T-helper 2 cell (primary cell): Measurements from ENCODE around the gene ANKRD44.

Experiments used
- DNase-seq, 5 experiments: peaks; one replicate each; pipeline versions ENCODE4 v3.0.0 to v3.0.0-alpha.2; 2012 to 2022

The ANKRD44 gene

GRCh38 chr2:197204519-197205250 lies 105.9 kb downstream of the ANKRD44 start:
- no peak for DNase-seq

GRCh38 chr2:197201874-197202273 lies 108.7 kb downstream of the ANKRD44 start:
- DNase-seq = no peak

GRCh38 chr2:197200762-197201058 lies 109.9 kb downstream of the ANKRD44 start:
- DNase-seq = no peak

GRCh38 chr2:197200051-197200761 lies 110.4 kb downstream of the ANKRD44 start:
- no peak for DNase-seq

GRCh38 chr2:197198890-197199289 lies 111.7 kb downstream of the ANKRD44 start:
- peak; percentile 47 to 100 (median 87) for DNase-seq

GRCh38 chr2:197197895-197198311 lies 112.7 kb downstream of the ANKRD44 start:
- peak in 1 of 5 experiments; percentile 43 for DNase-seq

GRCh38 chr2:197196541-197197180 lies 113.9 kb downstream of the ANKRD44 start:
- peak in 2 of 5 experiments; percentile 40 to 43 for DNase-seq

- DNase-seq = no peak
These were observed 115.1 kb downstream of the ANKRD44 start for GRCh38 chr2:197195518-197195917.

GRCh38 chr2:197191940-197192322 lies 118.6 kb downstream of the ANKRD44 start:
- DNase-seq = peak in 4 of 5 experiments; percentile 22 to 83 (median 52)

GRCh38 chr2:197191177-197191939 lies 119.2 kb downstream of the ANKRD44 start:
- DNase-seq = peak in 2 of 5 experiments; percentile 59 to 62

- no peak for DNase-seq
These were observed 120.5 kb downstream of the ANKRD44 start for GRCh38 chr2:197190100-197190432.

GRCh38 chr2:197189426-197190099 lies 121.0 kb downstream of the ANKRD44 start:
- no peak for DNase-seq

- no peak for DNase-seq
These were observed 124.9 kb downstream of the ANKRD44 start for GRCh38 chr2:197185676-197186075.

- no peak for DNase-seq
These were observed 125.5 kb downstream of the ANKRD44 start for GRCh38 chr2:197184959-197185586.

GRCh38 chr2:197183355-197183754 lies 127.2 kb downstream of the ANKRD44 start:
- no peak for DNase-seq

GRCh38 chr2:197182668-197183067 lies 127.9 kb downstream of the ANKRD44 start:
- DNase-seq = no peak

- no peak for DNase-seq
These were observed 129.1 kb downstream of the ANKRD44 start for GRCh38 chr2:197181491-197181890.

GRCh38 chr2:197179744-197180498 lies 130.7 kb downstream of the ANKRD44 start:
- DNase-seq = no peak

- no peak for DNase-seq
These were observed 134.1 kb downstream of the ANKRD44 start for GRCh38 chr2:197176522-197176921.

GRCh38 chr2:197174539-197175094 lies 136.0 kb downstream of the ANKRD44 start:
- no peak for DNase-seq

GRCh38 chr2:197171582-197171981 lies 139.0 kb downstream of the ANKRD44 start:
- DNase-seq = no peak
